ENCODE measurements around the gene TEKT1.
"Not testable (repeated sequence)": the region's sequence is repeated elsewhere in the genome, so short reads cannot be mapped to it uniquely, and the experiment has no call there.

TEKT1 gene

DNA sequence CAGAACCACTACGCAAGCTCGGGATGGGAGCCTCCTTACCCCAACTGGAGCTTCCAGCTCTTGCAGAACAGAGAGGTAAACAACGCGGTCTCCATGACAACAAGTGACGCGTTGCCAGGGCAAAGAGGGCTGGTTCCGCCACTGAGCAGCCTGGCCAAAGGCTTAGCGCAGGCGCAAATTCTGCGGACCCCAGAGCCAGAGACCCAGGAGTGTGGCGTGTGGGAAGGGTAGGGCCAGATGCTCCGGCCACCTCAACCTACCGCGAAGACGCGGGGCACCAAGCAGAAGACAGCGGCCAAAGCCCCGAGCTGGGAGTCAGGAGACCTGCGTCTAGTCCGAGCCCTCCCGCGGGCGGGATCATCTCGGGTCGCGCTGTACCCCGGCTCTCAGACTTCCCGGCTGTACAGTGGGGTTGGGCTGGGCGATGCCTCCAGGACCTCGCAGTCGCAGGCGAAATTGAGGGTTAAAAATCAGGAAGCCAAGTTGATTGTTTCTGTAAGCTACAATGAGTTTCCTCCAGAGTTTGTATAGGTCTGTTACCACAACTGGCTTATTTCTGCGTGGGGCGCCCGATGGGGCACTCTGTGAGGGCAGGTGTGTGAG, at the start of gene TEKT1:
TSS of gene TEKT1 (minus strand) at position 69 of the 603 bp plus-strand sequence. CDS start 1,353 bp downstream, outside the sequence.
- peak; percentile 24 to 63 (median 29) for DNase-seq (ENCODE audit: low read depth in 3 of 3)

DNA sequence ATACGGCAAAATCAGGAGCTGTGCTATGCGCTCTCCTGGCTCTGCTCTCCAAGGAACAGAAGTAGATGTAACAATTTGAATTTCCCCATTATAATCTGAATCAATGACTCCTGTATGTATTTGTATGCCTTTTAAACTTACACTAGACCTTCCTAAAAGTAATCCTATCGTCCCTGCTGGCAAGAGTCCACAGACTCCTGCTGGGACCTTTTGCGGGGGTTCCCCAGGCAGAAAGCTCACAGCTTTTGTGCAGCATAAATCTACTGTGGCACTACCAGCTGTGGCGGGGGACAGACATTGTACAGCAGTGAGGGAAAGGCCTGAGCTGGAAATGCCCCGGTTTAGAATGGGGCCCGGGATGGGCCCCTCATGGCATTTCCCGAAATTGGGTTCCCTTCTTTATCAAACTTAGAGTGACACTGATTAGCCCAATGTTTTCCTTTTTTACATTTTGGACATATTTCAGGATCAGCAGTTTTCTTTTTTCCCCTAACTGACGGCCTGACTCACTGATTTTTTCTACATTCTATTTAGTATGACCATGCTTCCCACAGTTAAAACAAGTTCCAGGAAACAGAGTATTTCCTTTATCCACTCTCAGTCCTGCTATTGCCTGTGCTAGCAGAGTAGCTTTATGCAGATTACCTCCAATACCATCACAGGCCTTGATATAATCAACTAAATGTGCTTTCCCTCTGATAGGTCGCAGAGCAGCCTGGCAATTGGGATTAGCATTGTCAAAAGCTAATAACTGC, 47.9 kb upstream of the TEKT1 start:
- not testable (repeated sequence) for DNase-seq (ENCODE audit: low read depth in 3 of 3)

DNA sequence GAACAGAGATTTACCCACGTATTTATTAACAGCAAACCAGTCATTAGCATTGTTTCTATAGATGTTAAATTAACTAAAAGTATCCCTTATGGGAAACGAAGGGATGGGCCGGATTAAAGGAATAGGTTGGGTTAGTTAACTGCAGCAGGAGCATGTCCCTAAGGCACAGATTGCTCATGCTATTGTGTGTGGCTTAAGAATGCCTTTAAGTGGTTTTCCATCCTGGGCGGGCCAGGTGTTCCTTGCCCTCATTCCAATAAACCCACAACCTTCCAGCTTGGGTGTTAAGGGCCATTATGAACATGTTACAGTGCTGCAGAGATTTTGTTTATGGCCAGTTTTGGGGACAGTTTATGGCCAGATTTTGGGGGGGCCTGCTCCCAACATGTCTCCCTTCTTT, 43.7 kb upstream of the TEKT1 start:
- not testable (repeated sequence) for DNase-seq (ENCODE audit: low read depth in 3 of 3)

DNA sequence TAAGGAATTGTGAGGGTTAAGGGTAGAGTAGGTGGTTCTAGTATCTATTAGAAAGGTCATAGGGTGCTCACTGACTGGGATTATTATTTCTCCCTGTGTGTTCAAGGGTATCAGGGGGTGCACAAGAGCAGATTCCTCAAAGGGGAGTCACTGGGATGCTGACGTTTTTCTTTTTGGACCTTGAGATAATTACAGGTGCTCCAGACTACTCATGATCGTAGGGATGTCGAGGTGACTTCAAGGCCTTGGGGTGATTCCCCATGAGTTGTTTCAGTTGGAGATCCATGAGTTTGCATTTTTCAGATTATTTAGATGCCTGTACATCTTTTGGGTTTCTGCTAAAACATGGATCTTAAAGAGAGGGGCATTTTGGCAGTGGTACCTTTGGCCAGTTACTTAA, 41.4 kb upstream of the TEKT1 start:
- DNase-seq (ENCODE audit: low read depth in 3 of 3), result no peak

DNA sequence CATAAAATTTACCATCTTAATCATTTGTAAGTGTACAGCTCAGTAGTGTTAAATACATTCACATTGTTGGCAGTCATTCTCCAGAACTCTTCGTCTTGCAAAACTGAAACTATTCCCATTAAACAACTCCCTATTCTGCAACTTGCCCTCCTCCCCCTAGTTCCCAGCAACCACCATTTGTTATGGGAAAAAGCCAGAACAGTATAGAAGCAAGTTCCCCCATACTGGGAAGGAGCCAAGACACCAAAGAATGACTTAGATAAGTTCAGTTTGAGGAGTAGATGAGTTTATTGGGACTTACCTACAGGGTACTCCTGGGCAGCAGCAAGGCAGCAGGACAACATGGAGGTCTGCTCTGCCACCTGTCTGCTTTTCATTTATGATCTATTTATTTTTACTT, 39.3 kb upstream of the TEKT1 start:
- DNase-seq (ENCODE audit: low read depth in 3 of 3), result no peak

DNA sequence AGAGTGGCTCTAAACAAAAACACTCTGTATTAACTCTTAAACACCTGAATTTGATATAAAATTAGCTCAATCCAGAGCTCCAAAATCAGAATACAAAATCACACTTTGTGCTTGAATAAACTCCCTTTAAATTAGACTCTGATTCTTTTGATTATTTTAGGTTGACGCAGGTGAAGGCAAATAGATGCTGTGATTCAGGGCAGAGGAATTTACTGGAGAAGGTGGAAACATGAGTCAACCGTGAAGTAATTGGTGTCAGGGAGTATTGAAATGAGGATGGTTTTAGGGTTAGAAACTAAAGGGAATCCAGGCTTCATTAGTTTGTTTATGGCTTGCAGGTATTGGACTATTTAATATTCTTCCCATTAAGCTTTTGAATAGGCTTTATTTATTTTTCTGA, 37.1 kb upstream of the TEKT1 start:
- no peak for DNase-seq (ENCODE audit: low read depth in 3 of 3)

DNA sequence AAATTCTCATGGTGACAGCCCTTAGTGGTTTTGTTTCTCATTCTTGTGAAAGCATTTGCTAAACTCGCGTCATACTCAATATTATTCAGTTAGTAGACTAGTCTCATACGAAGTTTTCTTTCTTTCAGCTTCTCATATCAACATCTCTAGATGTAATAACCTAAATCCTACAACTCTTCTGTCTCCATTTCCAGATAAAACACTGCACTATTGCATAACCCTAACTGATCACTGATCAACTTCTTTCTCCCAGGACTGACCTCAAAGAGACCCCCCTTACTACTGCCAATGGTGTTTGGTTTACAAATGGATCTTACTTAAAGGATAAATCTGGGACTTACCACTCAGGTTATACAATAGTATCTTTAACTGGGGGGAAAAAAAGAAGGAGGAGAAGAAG, 36.3 kb upstream of the TEKT1 start:
- no peak for DNase-seq (ENCODE audit: low read depth in 3 of 3)

DNA sequence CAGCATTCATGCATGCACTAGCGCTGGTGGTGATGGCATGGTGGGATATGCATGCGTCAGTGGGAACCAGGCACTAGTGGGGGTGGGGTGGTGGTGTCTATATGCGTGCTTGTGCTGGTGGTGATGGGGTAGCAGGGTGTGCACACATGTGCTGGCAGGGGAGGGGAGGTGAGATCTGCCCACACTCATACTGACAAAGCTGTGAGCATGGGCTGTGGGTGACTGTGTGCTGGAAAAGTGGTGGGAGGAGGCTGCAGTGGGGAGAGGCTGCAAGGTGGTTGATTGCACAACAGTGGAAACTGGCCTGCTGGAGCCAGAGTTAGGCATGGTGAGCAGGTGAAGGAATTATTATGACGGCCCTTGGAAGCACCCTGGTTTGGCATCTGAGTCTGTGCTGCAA, 31.3 kb upstream of the TEKT1 start:
- peak in 1 of 3 experiments; percentile 4 for DNase-seq (ENCODE audit: low read depth in 3 of 3)

DNA sequence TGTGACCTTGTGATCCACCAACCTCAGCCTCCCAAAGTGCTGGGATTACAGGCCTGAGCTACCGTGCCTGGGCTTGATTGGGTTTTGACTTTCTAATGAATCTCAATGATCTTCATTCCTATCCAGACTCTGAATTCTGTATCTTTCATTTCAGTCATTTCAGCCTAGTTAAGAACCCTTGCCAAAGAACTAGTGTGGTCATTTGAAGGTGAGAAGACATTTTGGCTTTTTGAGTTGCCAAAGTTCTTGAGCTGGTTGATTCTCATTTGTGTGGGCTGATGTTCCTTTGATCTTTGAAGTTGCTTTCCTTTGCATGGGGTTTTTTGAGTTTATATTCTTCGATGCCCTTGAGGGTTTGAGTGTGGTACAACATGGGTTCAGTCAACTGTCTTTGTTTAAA, 30.6 kb upstream of the TEKT1 start:
- DNase-seq (ENCODE audit: low read depth in 3 of 3), result no peak

DNA sequence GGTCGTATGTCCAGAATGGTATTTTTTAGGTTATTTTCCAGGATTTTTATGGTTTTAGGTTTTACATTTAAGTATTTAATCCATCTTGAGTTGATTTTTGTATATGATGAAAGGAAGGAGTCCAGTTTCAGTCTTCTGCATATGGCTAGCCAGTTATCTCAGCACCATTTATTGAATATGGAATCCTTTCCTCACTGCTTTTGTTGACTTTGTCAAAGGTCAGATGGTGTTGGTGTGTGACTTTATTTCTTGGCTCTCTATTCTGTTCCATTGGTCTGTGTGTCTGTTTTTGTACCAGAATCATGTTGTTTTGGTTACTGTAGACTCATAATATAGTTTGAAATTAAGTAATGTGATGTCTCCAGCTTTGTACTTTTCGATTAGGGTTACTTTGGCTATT, 26.4 kb upstream of the TEKT1 start:
- DNase-seq (ENCODE audit: low read depth in 3 of 3), result no peak

DNA sequence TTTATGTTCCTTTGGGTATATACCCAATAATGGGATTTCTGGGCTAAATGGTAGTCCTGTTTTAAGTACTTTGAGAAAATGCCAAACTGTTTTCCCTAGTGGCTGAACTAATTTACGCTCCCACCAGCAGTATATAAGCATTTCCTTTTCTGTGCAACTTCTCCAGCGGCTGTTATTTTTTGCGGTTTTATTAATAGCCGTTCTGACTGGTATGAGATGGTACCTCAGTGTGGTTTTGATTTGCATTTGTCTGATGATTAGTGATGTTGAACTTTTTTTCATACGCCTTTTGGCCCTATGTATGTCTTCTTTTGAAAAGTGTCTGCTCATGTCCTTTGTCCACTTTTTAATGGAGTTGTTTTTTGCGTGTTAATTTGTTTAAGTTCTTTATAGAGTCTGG, 25.8 kb upstream of the TEKT1 start:
- DNase-seq (ENCODE audit: low read depth in 3 of 3), result no peak

DNA sequence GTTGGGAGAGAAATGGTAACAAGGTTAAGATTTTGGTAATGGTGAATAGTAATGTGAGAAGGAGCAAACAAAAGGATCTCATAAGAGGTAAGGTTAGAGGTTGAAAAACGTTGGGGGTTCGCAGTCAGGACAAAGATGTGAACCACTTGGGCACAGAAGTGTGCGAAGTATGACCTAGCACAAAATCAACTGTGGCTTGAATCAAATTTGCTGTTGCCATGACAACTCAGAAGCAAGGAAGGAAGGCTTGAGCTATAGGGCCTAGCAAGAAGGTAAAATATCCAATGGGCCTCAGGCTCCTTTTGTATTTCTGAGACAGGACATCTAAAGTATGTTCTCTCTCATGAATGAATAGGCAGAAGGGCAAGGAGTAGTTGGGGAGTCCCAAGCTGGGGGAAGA, 24.5 kb upstream of the TEKT1 start:
- DNase-seq (ENCODE audit: low read depth in 3 of 3), result no peak

DNA sequence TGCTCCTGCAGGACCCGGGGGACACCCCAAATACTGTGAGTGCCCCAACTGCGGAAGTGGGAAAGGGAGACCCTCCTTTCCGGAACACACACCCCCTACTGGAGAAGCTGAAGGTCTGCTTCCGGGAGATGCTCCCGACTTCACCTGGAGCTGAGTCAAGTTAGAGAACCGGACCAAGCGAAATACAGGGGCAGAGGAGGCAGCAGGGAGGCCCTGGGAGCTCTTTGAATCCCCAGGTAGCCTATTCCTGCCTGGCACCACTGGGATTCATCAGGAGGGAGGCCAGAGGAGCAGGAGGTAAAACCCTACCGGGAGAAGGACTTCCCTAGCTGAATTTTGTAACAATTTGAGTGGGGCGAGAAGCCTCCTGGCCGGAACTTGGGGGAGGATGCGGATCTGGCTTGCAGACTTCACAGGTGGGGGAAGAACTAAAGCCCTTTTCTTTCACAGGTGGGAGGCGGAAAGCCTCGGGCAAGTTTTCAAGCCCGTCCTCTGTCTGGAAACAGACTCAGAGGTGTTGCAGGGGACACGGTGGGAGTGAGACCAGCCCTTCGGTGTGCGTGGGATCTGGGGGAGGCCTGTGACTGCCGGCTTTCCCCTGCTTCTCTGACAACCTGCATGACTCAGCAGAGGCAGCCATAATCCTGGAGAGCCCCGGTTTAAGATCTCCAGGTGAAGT, 22.4 kb upstream of the TEKT1 start:
- DNase-seq (ENCODE audit: low read depth in 3 of 3), result peak in 1 of 3 experiments; percentile 13

DNA sequence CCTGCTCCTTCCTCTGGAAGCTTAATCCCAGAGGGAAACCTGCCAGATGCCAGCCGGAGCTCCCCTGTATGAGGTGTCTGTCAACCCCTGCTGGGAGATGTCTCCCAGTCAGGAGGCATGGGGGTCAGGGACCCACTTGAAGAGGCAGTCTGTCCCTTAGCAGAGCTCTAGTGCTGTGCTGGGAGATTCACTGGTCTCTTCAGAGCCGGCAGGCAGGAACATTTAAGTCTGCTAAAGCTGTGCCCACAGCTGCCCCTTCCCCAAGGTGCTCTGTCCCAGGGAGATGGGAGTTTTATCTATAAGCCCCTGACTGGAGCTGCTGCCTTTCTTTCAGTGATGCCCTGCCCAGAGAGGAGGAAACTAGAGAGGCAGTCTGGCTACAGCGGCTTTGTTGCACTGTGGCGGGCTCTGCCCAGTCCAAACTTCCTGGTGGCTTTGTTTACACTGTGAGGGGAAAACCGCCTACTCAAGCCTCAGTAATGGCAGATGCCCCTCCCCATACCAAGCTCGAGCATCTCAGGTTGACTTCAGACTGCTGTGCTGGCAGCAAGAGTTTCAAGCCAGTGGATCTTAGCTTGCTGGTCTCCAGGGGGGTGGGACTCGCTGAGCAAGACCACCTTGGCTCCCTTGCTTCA, 17.1 kb upstream of the TEKT1 start:
- DNase-seq (ENCODE audit: low read depth in 3 of 3), result not testable (repeated sequence)

DNA sequence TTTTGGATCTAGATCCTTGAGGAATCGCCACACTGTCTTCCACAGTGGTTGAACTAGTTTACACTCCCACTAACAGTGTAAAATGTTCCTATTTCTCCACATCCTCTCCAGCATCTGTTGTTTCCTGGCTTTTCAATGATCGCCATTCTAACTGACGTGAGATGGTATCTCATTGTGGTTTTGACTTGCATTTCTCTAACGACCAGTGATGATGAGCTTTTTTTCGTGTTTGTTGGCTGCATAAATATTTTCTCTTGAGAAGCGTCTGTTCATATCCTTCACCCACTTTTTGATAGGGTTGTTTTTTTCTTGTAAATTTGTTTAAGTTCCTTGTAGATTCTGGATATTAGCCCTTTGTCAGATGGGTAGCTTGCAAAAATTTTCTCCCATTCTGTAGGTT, 14.6 kb upstream of the TEKT1 start:
- not testable (repeated sequence) for DNase-seq (ENCODE audit: low read depth in 3 of 3)

DNA sequence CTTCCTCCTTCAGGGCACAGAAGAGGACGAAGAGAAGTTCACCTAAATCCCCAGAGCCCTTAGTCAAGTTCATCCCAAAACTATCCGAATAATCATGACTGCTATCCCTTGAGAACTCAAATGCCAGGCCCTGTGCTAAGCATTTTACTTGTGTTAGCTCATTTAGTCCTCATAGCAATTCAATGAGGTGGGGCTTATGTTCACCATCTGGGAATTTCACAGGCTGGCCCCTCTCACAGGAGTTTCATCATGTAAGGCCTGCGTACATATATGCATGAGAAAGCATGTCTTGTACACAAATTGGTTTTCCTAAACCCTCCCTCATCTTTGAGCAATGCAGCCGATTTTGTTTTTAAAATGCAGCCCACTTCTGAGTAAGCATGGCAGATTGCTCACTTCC, 12.9 kb upstream of the TEKT1 start:
- not testable (repeated sequence) for DNase-seq (ENCODE audit: low read depth in 3 of 3)

DNA sequence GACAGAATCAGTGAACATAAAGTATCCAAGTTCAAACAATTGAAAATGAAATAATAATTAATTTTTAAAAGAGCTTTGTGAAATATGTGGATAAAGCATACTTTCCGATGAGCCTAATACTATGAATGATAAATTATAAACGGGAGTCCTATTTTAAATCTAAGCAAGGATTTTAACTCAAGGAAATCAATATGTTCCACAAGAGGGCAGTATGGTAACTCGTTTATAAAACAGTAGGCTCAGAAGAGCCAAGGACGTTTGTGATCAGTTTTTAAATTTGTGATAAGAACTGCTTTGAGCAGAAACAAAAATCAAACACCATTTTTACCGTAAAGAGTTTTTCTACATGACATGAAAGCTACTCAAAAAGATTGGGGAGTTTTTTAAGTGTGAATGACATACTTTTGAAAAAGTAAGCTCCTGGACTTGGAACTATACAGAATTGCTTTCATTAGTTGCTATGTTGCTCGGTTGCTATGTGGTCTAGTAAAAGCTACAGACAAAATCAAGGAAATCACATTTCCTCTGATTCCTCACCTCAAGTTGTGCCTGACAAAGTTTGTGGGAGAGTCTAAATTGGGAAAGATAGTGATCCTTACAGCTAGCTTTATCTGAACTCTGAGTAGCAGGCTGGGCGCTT, 11.8 kb upstream of the TEKT1 start:
- DNase-seq (ENCODE audit: low read depth in 3 of 3), result no peak

DNA sequence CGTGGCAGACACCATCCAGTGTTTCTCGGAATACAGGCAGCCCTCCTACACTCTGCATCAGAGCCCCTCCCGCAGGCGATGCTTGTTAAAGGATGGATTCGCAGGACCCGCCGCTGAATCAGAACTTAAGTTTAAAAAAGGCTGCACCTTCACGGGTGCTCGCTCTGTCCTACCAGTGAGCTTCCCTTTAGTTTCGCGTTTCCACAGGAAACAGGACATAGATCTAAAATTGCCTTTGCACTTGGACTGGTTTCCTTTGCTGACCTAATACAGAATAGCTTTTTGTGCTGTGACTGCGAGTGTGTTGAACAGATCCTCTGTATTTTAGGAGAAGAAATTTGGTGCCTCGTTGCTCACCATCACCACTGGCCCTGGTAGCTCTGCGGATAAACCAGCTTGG, 10.2 kb upstream of the TEKT1 start:
- DNase-seq (ENCODE audit: low read depth in 3 of 3), result not testable (repeated sequence)

DNA sequence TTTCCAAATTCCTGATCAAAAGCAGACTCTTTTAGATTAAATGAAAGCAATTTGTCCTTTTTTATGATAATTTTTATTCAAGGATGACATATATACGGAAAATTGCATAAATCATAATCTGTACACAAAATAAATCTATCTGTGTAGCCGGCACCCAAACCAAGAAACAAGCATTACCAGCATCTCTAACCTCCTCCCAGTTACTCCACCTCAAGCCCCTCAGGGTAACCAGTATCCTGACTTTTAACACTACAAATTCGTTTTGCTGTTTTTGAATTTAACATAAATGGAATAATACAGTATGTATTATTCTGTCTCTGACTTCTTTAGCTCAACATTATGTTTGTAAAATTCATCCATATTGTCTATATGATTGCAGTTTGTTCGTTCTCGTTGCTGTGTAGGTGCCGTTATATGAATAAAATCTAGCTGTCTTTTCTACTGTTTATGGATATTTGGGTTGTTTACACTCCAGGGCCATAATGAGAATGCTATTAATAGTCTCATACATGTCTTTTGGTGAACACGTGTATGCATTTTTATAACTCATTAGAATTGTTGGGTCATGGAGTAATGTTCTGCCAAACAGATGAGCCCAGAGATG, 1.0 kb downstream of the TEKT1 start:
- no peak for DNase-seq (ENCODE audit: low read depth in 3 of 3)

DNA sequence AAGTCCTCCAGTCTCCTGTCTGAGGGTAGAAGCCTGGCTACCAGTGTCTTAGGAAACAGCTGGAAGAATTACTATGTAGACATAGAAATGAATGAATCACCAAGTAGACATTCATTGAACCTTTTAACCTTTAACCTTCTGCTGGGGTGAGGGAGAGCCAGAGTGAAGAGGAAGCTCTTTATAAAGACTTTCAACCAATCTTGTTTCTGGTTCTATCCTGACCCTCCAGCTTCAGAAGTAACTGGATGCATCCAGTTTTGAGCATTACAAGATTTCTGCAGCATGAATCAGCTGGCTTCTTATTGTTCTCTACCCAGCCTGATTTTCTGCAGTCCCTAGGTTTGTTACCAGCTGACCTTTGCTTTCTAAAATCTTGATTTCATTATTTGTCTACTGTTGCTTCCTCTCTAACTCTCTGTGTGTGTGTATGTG, 8.5 kb downstream of the TEKT1 start:
- no peak for DNase-seq (ENCODE audit: low read depth in 3 of 3)

DNA sequence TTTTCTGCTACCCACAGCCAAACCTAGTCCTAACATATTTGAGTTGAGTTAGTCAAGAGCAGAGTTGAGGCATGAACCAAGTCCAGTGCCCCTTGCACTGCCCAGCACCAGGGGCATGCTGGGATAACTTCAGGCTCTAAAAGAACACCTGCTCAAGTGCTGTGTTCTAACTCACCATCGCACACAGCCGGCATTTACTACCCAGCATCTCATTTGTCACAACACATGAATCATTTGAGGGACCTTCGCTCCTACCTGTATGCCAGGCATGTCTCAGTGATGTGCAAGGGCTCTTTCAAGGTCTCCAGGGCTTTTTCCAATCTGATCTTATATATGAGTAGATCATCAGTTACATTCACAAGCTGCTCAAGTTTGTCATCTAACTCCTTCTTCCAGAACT, 12.6 kb downstream of the TEKT1 start:
- no peak for DNase-seq (ENCODE audit: low read depth in 3 of 3)

DNA sequence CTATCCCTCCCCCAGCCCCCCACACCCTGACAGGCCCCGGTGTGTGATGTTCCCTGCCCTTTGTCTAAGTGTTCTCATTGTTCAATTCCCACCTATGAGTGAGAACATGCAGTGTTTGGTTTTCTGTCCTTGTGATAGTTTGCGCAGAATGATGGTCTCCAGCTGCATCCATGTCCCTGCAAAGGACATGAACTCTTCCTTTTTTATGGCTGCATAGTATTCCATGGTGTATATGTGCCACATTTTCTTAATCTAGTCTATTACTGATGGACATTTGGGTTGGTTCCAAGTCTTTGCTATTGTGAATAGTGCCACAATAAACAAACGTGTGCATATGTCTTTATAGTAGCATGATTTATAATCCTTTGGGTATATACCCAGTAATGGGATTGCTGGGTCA, 15.2 kb downstream of the TEKT1 start:
- not testable (repeated sequence) for DNase-seq (ENCODE audit: low read depth in 3 of 3)
